HG02884 (cell line): ENCODE data around the gene KMT5B.
"Not testable (repeated sequence)": the region's sequence is repeated elsewhere in the genome, so short reads cannot be mapped to it uniquely, and the experiment has no call there.

ENCODE experiments used
- ATAC-seq: cut with Tn5 transposase; IDR thresholded peaks from one replicate; pipeline ENCODE4 v1.9.1; 2021; ENCODE audit warnings: mild to moderate bottlenecking, moderate library complexity; ENCODE audit not compliant: unreplicated experiment

The KMT5B gene

GRCh38 chr11:68213135-68213515, at the start of gene KMT5B:
Gene KMT5B, minus strand, starts transcription at chr11:68213296. Its CDS starts 23,220 bp downstream, at chr11:68190076.
- no peak for ATAC-seq

GRCh38 chr11:68262544-68262827, 49.4 kb upstream of the KMT5B start:
- ATAC-seq = no peak

GRCh38 chr11:68261749-68262543, 48.9 kb upstream of the KMT5B start:
- ATAC-seq = no peak

- no peak for ATAC-seq
Measured at GRCh38 chr11:68261006-68261405, 47.9 kb upstream of the KMT5B start.

GRCh38 chr11:68260484-68260883, 47.4 kb upstream of the KMT5B start:
- no peak for ATAC-seq

GRCh38 chr11:68259122-68259959, 46.2 kb upstream of the KMT5B start:
- ATAC-seq = no peak

GRCh38 chr11:68258363-68258765, 45.3 kb upstream of the KMT5B start:
- ATAC-seq = no peak

GRCh38 chr11:68257477-68258362, 44.6 kb upstream of the KMT5B start:
- ATAC-seq = no peak

GRCh38 chr11:68256331-68256741, 43.2 kb upstream of the KMT5B start:
- ATAC-seq = no peak

- ATAC-seq = no peak
Measured at GRCh38 chr11:68255526-68255925, 42.4 kb upstream of the KMT5B start.

- ATAC-seq = no peak
Measured at GRCh38 chr11:68254421-68254820, 41.3 kb upstream of the KMT5B start.

- ATAC-seq = no peak
Measured at GRCh38 chr11:68251765-68252164, 38.7 kb upstream of the KMT5B start.

GRCh38 chr11:68244912-68245311, 31.8 kb upstream of the KMT5B start:
- ATAC-seq = not testable (repeated sequence)

GRCh38 chr11:68243847-68244246, 30.8 kb upstream of the KMT5B start:
- not testable (repeated sequence) for ATAC-seq

GRCh38 chr11:68242616-68243015, 29.5 kb upstream of the KMT5B start:
- ATAC-seq = no peak

GRCh38 chr11:68231621-68232020, 18.5 kb upstream of the KMT5B start:
- no peak for ATAC-seq

GRCh38 chr11:68229601-68230000, 16.5 kb upstream of the KMT5B start:
- no peak for ATAC-seq

GRCh38 chr11:68226421-68226820, 13.3 kb upstream of the KMT5B start:
- ATAC-seq = no peak

GRCh38 chr11:68224606-68225005, 11.5 kb upstream of the KMT5B start:
- ATAC-seq = no peak

- ATAC-seq = no peak
Measured at GRCh38 chr11:68223275-68223674, 10.2 kb upstream of the KMT5B start.

- ATAC-seq = no peak
Measured at GRCh38 chr11:68221406-68221805, 8.3 kb upstream of the KMT5B start.
